Endodermal cell (in vitro differentiated cells): ENCODE measurements around the gene GON4L. TPM values are rescaled to one million over a fixed set of nuclear protein-coding genes. Genes with fewer than 3 reads are reported as not detected.
A peak's percentile ranks its signal among the peaks of the same experiment; 100 is the strongest.

Source experiments
- DNase-seq: peaks from one replicate; pipeline ENCODE4 v3.0.0-alpha.2; 2017
- H3K27ac ChIP-seq: 2 replicates; pipeline ENCODE4 v1.5.1; 2013; ENCODE audit warnings: mild to moderate bottlenecking, low read depth, low read length, moderate library complexity
- H3K27me3 ChIP-seq: 2 replicates; pipeline ENCODE4 v1.6.1; 2013; ENCODE audit warnings: mild to moderate bottlenecking, low read length, moderate library complexity; ENCODE audit not compliant: insufficient read depth, control insufficient read depth, poor library complexity, severe bottlenecking
- H3K36me3 ChIP-seq: 2 replicates; pipeline ENCODE4 v1.7.0; 2013; ENCODE audit warnings: mild to moderate bottlenecking, low read length, moderate library complexity; ENCODE audit not compliant: control insufficient read depth, insufficient read depth
- H3K4me1 ChIP-seq: one replicate; pipeline ENCODE4 v1.7.0; 2013; ENCODE audit warnings: low read length; ENCODE audit not compliant: control insufficient read depth, insufficient read depth
- H3K4me3 ChIP-seq: 2 replicates; pipeline ENCODE4 v1.5.1; 2013; ENCODE audit warnings: mild to moderate bottlenecking, low read length, moderate library complexity
- H3K9ac ChIP-seq: 2 replicates; pipeline ENCODE4 v1.6.1; 2013; ENCODE audit warnings: mild to moderate bottlenecking, low read length, moderate library complexity; ENCODE audit not compliant: poor library complexity, severe bottlenecking; ENCODE audit errors: extremely low read depth
- H3K9me3 ChIP-seq: 2 replicates; pipeline ENCODE4 v1.6.1; 2013; ENCODE audit warnings: mild to moderate bottlenecking, low read length, moderate library complexity; ENCODE audit not compliant: control insufficient read depth
- H3K27ac Mint-ChIP-seq: 2 replicates; pipeline ENCODE4 v1.8.0; 2020; ENCODE audit warnings: mixed read lengths
- H3K27me3 Mint-ChIP-seq: 2 replicates; pipeline ENCODE4 v1.8.0; 2021; ENCODE audit warnings: mild to moderate bottlenecking, mixed read lengths; ENCODE audit not compliant: insufficient read depth
- H3K36me3 Mint-ChIP-seq: 2 replicates; pipeline ENCODE4 v1.8.0; 2020; ENCODE audit warnings: low read depth, mixed read lengths
- H3K4me1 Mint-ChIP-seq: 2 replicates; pipeline ENCODE4 v1.8.0; 2020; ENCODE audit warnings: mixed read lengths
- H3K4me3 Mint-ChIP-seq: 2 replicates; pipeline ENCODE4 v1.8.0; 2020; ENCODE audit warnings: mild to moderate bottlenecking, moderate library complexity, mixed read lengths
- H3K9me3 Mint-ChIP-seq: 2 replicates; pipeline ENCODE4 v1.8.0; 2020; ENCODE audit warnings: mild to moderate bottlenecking, mixed read lengths
- CTCF ChIP-seq: fragments of 200-600 bp; sonication (generic); conservative IDR thresholded peaks from 2 replicates; pipeline ENCODE4 v1.5.0; 2021; ENCODE audit warnings: antibody characterized with exemption, mild to moderate bottlenecking
- WGBS, 2 experiments: methylation state at CpG; one replicate each; pipeline versions ENCODE4 v1.1.5 to v1.1.7; 2013; ENCODE audit warnings: missing lambda C conversion rate in 2 of 2, mixed read lengths in 1 of 2; ENCODE audit not compliant: insufficient coverage in 1 of 2, insufficient read length in 1 of 2; 5-methylcytosine and 5-hydroxymethylcytosine counted together
- total RNA-seq, 2 donors: library from RNA; stranded (reverse); fragmentation: NEBNext Ultra II Directional in 1 of 2; extraction: Animal tissue kit (Norgen Biotek cat#: 25700) in 1 of 2; gene quantifications; 2 replicates in 1 of 2; 3 replicates in 1 of 2; pipeline ENCODE4 v1.2.1, GENCODE V29; 2021

GON4L gene
- total RNA-seq, 2 donors from 2014 or later = 62.7 to 64.6 TPM

GRCh38 chr1:155882766-155883165 is 25.8 kb upstream of the GON4L start:
- no peak overlapping the region for H3K4me3 ChIP-seq
- Mint-ChIP-seq H3K27me3 (peaks cover 5% of the 10 kb centered on the region), H3K9me3 (no peaks in the 10 kb centered on the region), H3K4me1 (peaks cover 10% of the 10 kb centered on the region), H3K36me3 (no peaks in the 10 kb centered on the region), H3K27ac (no peak overlapping the region), H3K4me3 (no peak overlapping the region)
- no peak overlapping the region for H3K9ac ChIP-seq
- TF ChIP-seq CTCF = peak; percentile 36
- 86 to 96% methylated on average over 1 to 2 of the region's 2 CpGs for WGBS, 2 experiments
- H3K27me3 ChIP-seq = peaks cover 22% of the 10 kb centered on the region
- H3K27ac ChIP-seq = no peak overlapping the region
- H3K4me1 ChIP-seq = no peaks in the 10 kb centered on the region
- no peak for DNase-seq
- H3K36me3 ChIP-seq = no peaks in the 10 kb centered on the region
- no peaks in the 10 kb centered on the region for H3K9me3 ChIP-seq

- H3K4me3 ChIP-seq = no peak overlapping the region
- no peak overlapping the region for H3K9ac ChIP-seq
- Mint-ChIP-seq H3K9me3 (no peaks in the 10 kb centered on the region), H3K4me1 (peaks cover 10% of the 10 kb centered on the region), H3K27ac (no peak overlapping the region), H3K36me3 (no peaks in the 10 kb centered on the region), H3K27me3 (peaks cover 5% of the 10 kb centered on the region), H3K4me3 (no peak overlapping the region)
- no peak for TF ChIP-seq CTCF
- H3K9me3 ChIP-seq = no peaks in the 10 kb centered on the region
- no peak overlapping the region for H3K27ac ChIP-seq
- H3K4me1 ChIP-seq = no peaks in the 10 kb centered on the region
- no peak for DNase-seq
- no peaks in the 10 kb centered on the region for H3K36me3 ChIP-seq
- peaks cover 22% of the 10 kb centered on the region for H3K27me3 ChIP-seq
Measured at GRCh38 chr1:155882235-155882634, 25.2 kb upstream of the GON4L start.

- no peak overlapping the region for H3K4me3 ChIP-seq
Measured at GRCh38 chr1:155880950-155881349, 23.9 kb upstream of the GON4L start.

More at GRCh38 chr1:155880950-155881349, 23.9 kb upstream of the GON4L start:
- Mint-ChIP-seq H3K36me3 (no peaks in the 10 kb centered on the region), H3K4me3 (no peak overlapping the region), H3K27me3 (peaks cover 5% of the 10 kb centered on the region), H3K4me1 (peaks cover 10% of the 10 kb centered on the region), H3K27ac (no peak overlapping the region), H3K9me3 (no peaks in the 10 kb centered on the region)
- no peaks in the 10 kb centered on the region for H3K36me3 ChIP-seq
- no peaks in the 10 kb centered on the region for H3K4me1 ChIP-seq
- H3K27ac ChIP-seq = no peak overlapping the region
- no peak overlapping the region for H3K9ac ChIP-seq
- DNase-seq = no peak
- WGBS, 2 experiments = 91 to 100% methylated on average over 3 to 6 of the region's 6 CpGs
- no peaks in the 10 kb centered on the region for H3K9me3 ChIP-seq
- TF ChIP-seq CTCF = no peak
- H3K27me3 ChIP-seq = peaks cover 22% of the 10 kb centered on the region
